SU-DHL-6 (cell line): ENCODE data around the gene FRS2.

ENCODE experiments used
- H2AFZ ChIP-seq: fragments of 200-600 bp; sonication (generic); 2 replicates; pipeline ENCODE4 v1.6.1; 2014; ENCODE audit warnings: low read depth, mild to moderate bottlenecking, moderate library complexity, mixed read lengths, antibody characterized with exemption, low read length; ENCODE audit not compliant: severe bottlenecking
- H3F3A ChIP-seq: fragments of 200-600 bp; shearing (Covaris generic); 2 replicates; pipeline ENCODE4 v1.6.0; 2016; ENCODE audit warnings: antibody characterized with exemption, mild to moderate bottlenecking; ENCODE audit not compliant: insufficient read depth
- H3K27ac ChIP-seq: fragments of 200-600 bp; sonication (generic); 2 replicates; pipeline ENCODE4 v1.5.1; 2016; ENCODE audit warnings: low read depth, mild to moderate bottlenecking, low read length, moderate library complexity, mixed read lengths
- H3K27me3 ChIP-seq: fragments of 200-600 bp; sonication (generic), shearing (Covaris generic); 2 replicates; pipeline ENCODE4 v1.6.0; 2014; ENCODE audit warnings: mild to moderate bottlenecking, low read length
- H3K36me3 ChIP-seq: fragments of 200-600 bp; sonication (generic); 2 replicates; pipeline ENCODE4 v1.6.1; 2014; ENCODE audit warnings: mild to moderate bottlenecking, low read length, mixed read lengths
- H3K4me2 ChIP-seq: fragments of 300-600, 200-600 bp; shearing (Covaris generic), sonication (generic); 2 replicates; pipeline ENCODE4 v1.6.0; 2014; ENCODE audit warnings: low read length, low read depth, mild to moderate bottlenecking; ENCODE audit not compliant: poor library complexity, severe bottlenecking
- H3K4me3 ChIP-seq: fragments of 200-600 bp; sonication (generic); 2 replicates; pipeline ENCODE4 v1.5.1; 2014; ENCODE audit warnings: antibody characterized with exemption, low read length, mild to moderate bottlenecking, mixed read lengths; ENCODE audit not compliant: insufficient read depth, poor library complexity, severe bottlenecking
- H3K79me2 ChIP-seq: fragments of 200-600 bp; sonication (generic); 2 replicates; pipeline ENCODE4 v1.6.1; 2014; ENCODE audit warnings: mild to moderate bottlenecking, low read length, moderate library complexity; ENCODE audit not compliant: insufficient read depth
- H3K9ac ChIP-seq: fragments of 200-600 bp; sonication (generic); 2 replicates; pipeline ENCODE4 v1.7.0; 2014; ENCODE audit warnings: mild to moderate bottlenecking, low read length
- H3K9me2 ChIP-seq: fragments of 200-600 bp; sonication (generic); replicated peaks from 2 replicates; pipeline ENCODE4 v1.6.1; 2014; ENCODE audit warnings: low read length; ENCODE audit not compliant: insufficient read depth
- H3K9me3 ChIP-seq: fragments of 200-600 bp; sonication (generic); 2 replicates; pipeline ENCODE4 v1.6.1; 2014; ENCODE audit warnings: low read length, mixed read lengths; ENCODE audit not compliant: insufficient read depth
- H4K20me1 ChIP-seq: fragments of 200-600 bp; sonication (generic); 2 replicates; pipeline ENCODE4 v1.6.1; 2014; ENCODE audit warnings: low read depth, mild to moderate bottlenecking, antibody characterized with exemption, low read length, moderate library complexity, mixed read lengths
- EZH2phosphoT487 ChIP-seq: fragments of 200-600 bp; sonication (generic), shearing (Covaris generic); conservative IDR thresholded peaks from 2 replicates; pipeline ENCODE4 v1.6.1; 2018; ENCODE audit warnings: mild to moderate bottlenecking, antibody characterized with exemption, low read length, moderate library complexity, mixed read lengths
- TF ChIP-seq, protein P1 (sequence below): fragments of 200-600 bp; sonication (generic); IDR thresholded peaks from one replicate; pipeline ENCODE4 v1.5.1; 2017; ENCODE audit warnings: antibody characterized with exemption, mild to moderate bottlenecking, low read length, moderate library complexity; ENCODE audit not compliant: insufficient read depth, poor library complexity, severe bottlenecking

Gene FRS2

DNA sequence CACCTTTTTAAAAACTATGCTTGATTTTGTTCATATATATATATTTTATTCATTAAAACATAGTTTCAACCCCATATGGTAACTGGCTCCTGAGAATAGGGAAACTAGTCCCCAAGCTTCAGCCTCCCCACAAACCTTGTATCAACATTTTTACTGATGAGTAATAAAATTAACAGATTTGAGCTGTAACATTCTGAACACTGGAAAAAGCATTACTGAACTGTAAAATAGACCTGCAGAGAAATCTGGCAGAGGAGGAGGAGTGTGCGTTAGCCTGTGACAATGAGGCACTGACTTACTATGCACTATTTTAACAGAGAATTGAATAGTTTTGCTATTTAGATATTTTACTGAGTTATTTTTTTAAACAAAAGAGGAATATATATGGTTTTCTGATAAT, 43.1 kb downstream of the FRS2 start:
- no peak overlapping the region for H3K4me3 ChIP-seq
- peaks cover 42% of the 10 kb centered on the region for H3K79me2 ChIP-seq
- no peak overlapping the region for H3K9ac ChIP-seq
- no peak overlapping the region for H3K27ac ChIP-seq
- H3K36me3 ChIP-seq = no peaks in the 10 kb centered on the region
- no peaks in the 10 kb centered on the region for H3K9me2 ChIP-seq
- no peaks in the 10 kb centered on the region for H3K9me3 ChIP-seq
- no peaks in the 10 kb centered on the region for H3K27me3 ChIP-seq
- no peak for TF ChIP-seq EZH2phosphoT487
- TF ChIP-seq, protein P1, sequence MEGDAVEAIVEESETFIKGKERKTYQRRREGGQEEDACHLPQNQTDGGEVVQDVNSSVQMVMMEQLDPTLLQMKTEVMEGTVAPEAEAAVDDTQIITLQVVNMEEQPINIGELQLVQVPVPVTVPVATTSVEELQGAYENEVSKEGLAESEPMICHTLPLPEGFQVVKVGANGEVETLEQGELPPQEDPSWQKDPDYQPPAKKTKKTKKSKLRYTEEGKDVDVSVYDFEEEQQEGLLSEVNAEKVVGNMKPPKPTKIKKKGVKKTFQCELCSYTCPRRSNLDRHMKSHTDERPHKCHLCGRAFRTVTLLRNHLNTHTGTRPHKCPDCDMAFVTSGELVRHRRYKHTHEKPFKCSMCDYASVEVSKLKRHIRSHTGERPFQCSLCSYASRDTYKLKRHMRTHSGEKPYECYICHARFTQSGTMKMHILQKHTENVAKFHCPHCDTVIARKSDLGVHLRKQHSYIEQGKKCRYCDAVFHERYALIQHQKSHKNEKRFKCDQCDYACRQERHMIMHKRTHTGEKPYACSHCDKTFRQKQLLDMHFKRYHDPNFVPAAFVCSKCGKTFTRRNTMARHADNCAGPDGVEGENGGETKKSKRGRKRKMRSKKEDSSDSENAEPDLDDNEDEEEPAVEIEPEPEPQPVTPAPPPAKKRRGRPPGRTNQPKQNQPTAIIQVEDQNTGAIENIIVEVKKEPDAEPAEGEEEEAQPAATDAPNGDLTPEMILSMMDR = no peak
- H4K20me1 ChIP-seq = peaks cover 16% of the 10 kb centered on the region
- no peak overlapping the region for H3K4me2 ChIP-seq
- H3F3A ChIP-seq = no peaks in the 10 kb centered on the region
- no peak overlapping the region for H2AFZ ChIP-seq

DNA sequence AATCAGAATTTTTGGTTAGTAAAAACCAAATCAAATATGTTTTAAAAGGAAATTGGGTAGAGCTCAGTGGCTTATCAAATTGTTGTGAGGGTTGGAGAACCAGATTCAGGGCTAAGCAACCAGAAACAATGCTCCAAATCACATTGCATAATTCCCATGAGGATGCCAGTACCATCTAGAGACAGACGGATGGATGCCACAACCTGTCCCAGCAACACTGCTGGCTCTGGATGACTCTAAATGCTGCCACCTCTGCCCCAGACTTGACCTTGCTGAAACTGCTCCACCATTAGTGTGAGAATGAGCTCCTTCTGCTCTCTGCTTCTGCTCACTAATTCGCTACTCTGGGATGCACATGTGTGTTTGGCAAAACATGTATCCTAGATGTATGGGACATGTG, 43.9 kb downstream of the FRS2 start:
- H3K79me2 ChIP-seq = peaks cover 39% of the 10 kb centered on the region

GRCh38 chr12:69514845-69515244, 44.7 kb downstream of the FRS2 start:
- Histone ChIP-seq H4K20me1 (peaks cover 15% of the 10 kb centered on the region), H3K79me2 (peaks cover 42% of the 10 kb centered on the region), H2AFZ (no peak overlapping the region), H3K9me2 (no peaks in the 10 kb centered on the region), H3K27ac (no peak overlapping the region), H3K4me3 (no peak overlapping the region), H3K9ac (no peak overlapping the region), H3K9me3 (no peaks in the 10 kb centered on the region), H3K4me2 (no peak overlapping the region), H3F3A (no peaks in the 10 kb centered on the region), H3K27me3 (no peaks in the 10 kb centered on the region), H3K36me3 (no peaks in the 10 kb centered on the region)
- TF ChIP-seq EZH2phosphoT487 = no peak
- TF ChIP-seq, protein P1 = no peak

More for the DNA sequence above, 43.9 kb downstream of the FRS2 start:
- no peak overlapping the region for H2AFZ ChIP-seq
- H3K9me3 ChIP-seq = no peaks in the 10 kb centered on the region
- no peak overlapping the region for H3K4me2 ChIP-seq
- H3K27me3 ChIP-seq = no peaks in the 10 kb centered on the region
- no peaks in the 10 kb centered on the region for H3K36me3 ChIP-seq
- no peaks in the 10 kb centered on the region for H3F3A ChIP-seq
- H3K27ac ChIP-seq = no peak overlapping the region
- no peak overlapping the region for H3K4me3 ChIP-seq
- no peak overlapping the region for H3K9ac ChIP-seq
- no peaks in the 10 kb centered on the region for H3K9me2 ChIP-seq
- no peak for TF ChIP-seq EZH2phosphoT487
- TF ChIP-seq, protein P1 = no peak
- peaks cover 15% of the 10 kb centered on the region for H4K20me1 ChIP-seq

GRCh38 chr12:69515394-69515930, 45.3 kb downstream of the FRS2 start:
- Histone ChIP-seq H3K9ac (no peak overlapping the region), H3K9me2 (no peaks in the 10 kb centered on the region), H3K27ac (no peak overlapping the region), H3K9me3 (no peaks in the 10 kb centered on the region), H2AFZ (no peak overlapping the region), H3K4me3 (no peak overlapping the region), H3K79me2 (peaks cover 43% of the 10 kb centered on the region), H3K4me2 (no peak overlapping the region), H3K36me3 (no peaks in the 10 kb centered on the region), H3K27me3 (no peaks in the 10 kb centered on the region), H4K20me1 (peaks cover 14% of the 10 kb centered on the region), H3F3A (no peaks in the 10 kb centered on the region)
- TF ChIP-seq, protein P1 = no peak
- TF ChIP-seq EZH2phosphoT487 = no peak
